Mesenteric fat pad (tissue), 1 donor: ENCODE data around the gene PACS1. TPM values are rescaled to one million over a fixed set of nuclear protein-coding genes. Genes with fewer than 3 reads are reported as not detected.

ENCODE experiments used
- total RNA-seq: library from RNA; stranded (reverse); fragmentation: NEBNext Ultra II Directional; extraction: Animal tissue kit (Norgen Biotek cat#: 25700); gene quantifications from one replicate; pipeline ENCODE4 v1.2.1, GENCODE V29; 2021
- donor health status: DM: yes; HTN: yes; CAD: no.

The PACS1 gene
- total RNA-seq, 1 donor from 2014 or later: 64.9 TPM

Other genes starting within 250 kb of the PACS1 start
- not detected for gene SNX32, start 236.3 kb upstream of the PACS1 start, total RNA-seq
- 818 TPM for gene CFL1, start 212.1 kb upstream of the PACS1 start, total RNA-seq
- gene MUS81, start 209.8 kb upstream of the PACS1 start, total RNA-seq: 38.0 TPM
- 87.7 TPM for gene EFEMP2, start 197.5 kb upstream of the PACS1 start, total RNA-seq
- gene CTSW, start 190.4 kb upstream of the PACS1 start, total RNA-seq: 1.3 TPM
- gene FIBP, start 181.8 kb upstream of the PACS1 start, total RNA-seq: 46.5 TPM
- 26.0 TPM for gene CCDC85B, start 179.6 kb upstream of the PACS1 start, total RNA-seq
- 58.3 TPM for gene FOSL1, start 169.9 kb upstream of the PACS1 start, total RNA-seq
- 33.4 TPM for gene C11orf68, start 151.2 kb upstream of the PACS1 start, total RNA-seq
- gene DRAP1, start 150.8 kb upstream of the PACS1 start, total RNA-seq: 87.0 TPM
- not detected for gene TSGA10IP, start 124.8 kb upstream of the PACS1 start, total RNA-seq
- 47.9 TPM for gene SART1, start 108.5 kb upstream of the PACS1 start, total RNA-seq
- 31.7 TPM for gene EIF1AD, start 68.1 kb upstream of the PACS1 start, total RNA-seq
- 121 TPM for gene BANF1, start 67.8 kb upstream of the PACS1 start, total RNA-seq
- not detected for gene CST6, start 58.3 kb upstream of the PACS1 start, total RNA-seq
- 0.51 TPM for gene CATSPER1, start 43.8 kb upstream of the PACS1 start, total RNA-seq
- not detected for gene GAL3ST3, start 21.1 kb upstream of the PACS1 start, total RNA-seq
- gene SF3B2, start 17.9 kb upstream of the PACS1 start, total RNA-seq: 164 TPM
- gene KLC2, start 187.4 kb downstream of the PACS1 start, total RNA-seq: 35.0 TPM
- 138 TPM for gene RAB1B, start 198.4 kb downstream of the PACS1 start, total RNA-seq
- gene CNIH2, start 207.9 kb downstream of the PACS1 start, total RNA-seq: 0.55 TPM
- 81.7 TPM for gene YIF1A, start 218.9 kb downstream of the PACS1 start, total RNA-seq
- 0.19 TPM for gene TMEM151A, start 221.6 kb downstream of the PACS1 start, total RNA-seq
- 810 TPM for gene CD248, start 246.8 kb downstream of the PACS1 start, total RNA-seq